Calu3 (cell line): ENCODE results near the gene RPTOR. TPM values are rescaled to one million over a fixed set of nuclear protein-coding genes. Genes with fewer than 3 reads are reported as not detected.

Experiments used
- BruUV-seq: library from RNA; stranded (reverse); fragments of 400-500 nt; replicated peaks from 2 replicates; lab custom pipeline; 2021; lab: Mats Ljungman, UMichigan
- CTCF ChIA-PET: fragments of 300-600 bp; sonication (Branson Sonifier 250); formaldehyde crosslinking; loops from one replicate; lab custom pipeline; 2022; ENCODE audit warnings: antibody characterized with exemption; lab: Charles Lee
- DNase-seq: peaks from one replicate; pipeline ENCODE4 v3.0.0; 2022
- H3K27ac Mint-ChIP-seq: one replicate; pipeline ENCODE4 v1.8.0; 2022; ENCODE audit warnings: mixed read lengths; ENCODE audit not compliant: unreplicated experiment
- H3K27me3 Mint-ChIP-seq: one replicate; pipeline ENCODE4 v1.8.0; 2022; ENCODE audit warnings: mixed read lengths; ENCODE audit not compliant: unreplicated experiment
- H3K36me3 Mint-ChIP-seq: one replicate; pipeline ENCODE4 v1.8.0; 2022; ENCODE audit warnings: mild to moderate bottlenecking, moderate library complexity, mixed read lengths; ENCODE audit not compliant: insufficient read depth, unreplicated experiment
- H3K4me1 Mint-ChIP-seq: one replicate; pipeline ENCODE4 v1.8.0; 2022; ENCODE audit warnings: mild to moderate bottlenecking, low read depth, mixed read lengths; ENCODE audit not compliant: unreplicated experiment
- H3K4me3 Mint-ChIP-seq: one replicate; pipeline ENCODE4 v1.8.0; 2022; ENCODE audit warnings: mild to moderate bottlenecking, low read depth, moderate library complexity, mixed read lengths; ENCODE audit not compliant: unreplicated experiment
- H3K9me3 Mint-ChIP-seq: one replicate; pipeline ENCODE4 v1.8.0; 2022; ENCODE audit warnings: low read depth, mixed read lengths; ENCODE audit not compliant: unreplicated experiment
- intact Hi-C: fragments of 100-400 bp; cut with micrococcal nuclease; formaldehyde crosslinking; loops from one replicate; pipeline ENCODE4 v1.10.0; 2022; ENCODE audit not compliant: unreplicated experiment
- total RNA-seq: library from RNA; stranded (reverse); gene quantifications from 2 replicates; pipeline ENCODE4 v1.2.3, GENCODE V29; 2022
- TF ChIP-seq, protein P1 (sequence below): fragments of 200-600 bp; IDR thresholded peaks from one replicate; pipeline ENCODE4 v1.8.0; 2022; ENCODE audit warnings: antibody characterized with exemption; ENCODE audit not compliant: unreplicated experiment

The RPTOR gene
- total RNA-seq, 1 experiment from 2014 or later, result 41.8 TPM

GRCh38 chr17:80894439-80894721, 349.7 kb downstream of the RPTOR start:
- no peak overlapping the region for H3K27ac Mint-ChIP-seq

GRCh38 chr17:80894726-80895125, 350.1 kb downstream of the RPTOR start:
- no peak for DNase-seq
- Mint-ChIP-seq H3K9me3 (no peaks in the 10 kb centered on the region), H3K36me3 (peaks cover 5% of the 10 kb centered on the region), H3K27me3 (no peaks in the 10 kb centered on the region), H3K4me1 (no peaks in the 10 kb centered on the region), H3K4me3 (no peak overlapping the region), H3K27ac (no peak overlapping the region)
- TF ChIP-seq, protein P1, sequence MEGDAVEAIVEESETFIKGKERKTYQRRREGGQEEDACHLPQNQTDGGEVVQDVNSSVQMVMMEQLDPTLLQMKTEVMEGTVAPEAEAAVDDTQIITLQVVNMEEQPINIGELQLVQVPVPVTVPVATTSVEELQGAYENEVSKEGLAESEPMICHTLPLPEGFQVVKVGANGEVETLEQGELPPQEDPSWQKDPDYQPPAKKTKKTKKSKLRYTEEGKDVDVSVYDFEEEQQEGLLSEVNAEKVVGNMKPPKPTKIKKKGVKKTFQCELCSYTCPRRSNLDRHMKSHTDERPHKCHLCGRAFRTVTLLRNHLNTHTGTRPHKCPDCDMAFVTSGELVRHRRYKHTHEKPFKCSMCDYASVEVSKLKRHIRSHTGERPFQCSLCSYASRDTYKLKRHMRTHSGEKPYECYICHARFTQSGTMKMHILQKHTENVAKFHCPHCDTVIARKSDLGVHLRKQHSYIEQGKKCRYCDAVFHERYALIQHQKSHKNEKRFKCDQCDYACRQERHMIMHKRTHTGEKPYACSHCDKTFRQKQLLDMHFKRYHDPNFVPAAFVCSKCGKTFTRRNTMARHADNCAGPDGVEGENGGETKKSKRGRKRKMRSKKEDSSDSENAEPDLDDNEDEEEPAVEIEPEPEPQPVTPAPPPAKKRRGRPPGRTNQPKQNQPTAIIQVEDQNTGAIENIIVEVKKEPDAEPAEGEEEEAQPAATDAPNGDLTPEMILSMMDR, result no peak
- intact Hi-C loops, result no loop called here
- no TSS peak for BruUV-seq
- CTCF ChIA-PET, result no interaction called here

More at GRCh38 chr17:80894439-80894721, 349.7 kb downstream of the RPTOR start:
- H3K9me3 Mint-ChIP-seq, result no peaks in the 10 kb centered on the region
- CTCF ChIA-PET, result no interaction called here
- H3K4me3 Mint-ChIP-seq, result no peak overlapping the region
- no peaks in the 10 kb centered on the region for H3K4me1 Mint-ChIP-seq
- no peak for DNase-seq
- intact Hi-C loops, result no loop called here
- H3K27me3 Mint-ChIP-seq, result no peaks in the 10 kb centered on the region
- no TSS peak for BruUV-seq
- TF ChIP-seq, protein P1, result no peak
- H3K36me3 Mint-ChIP-seq, result peaks cover 5% of the 10 kb centered on the region

DNA sequence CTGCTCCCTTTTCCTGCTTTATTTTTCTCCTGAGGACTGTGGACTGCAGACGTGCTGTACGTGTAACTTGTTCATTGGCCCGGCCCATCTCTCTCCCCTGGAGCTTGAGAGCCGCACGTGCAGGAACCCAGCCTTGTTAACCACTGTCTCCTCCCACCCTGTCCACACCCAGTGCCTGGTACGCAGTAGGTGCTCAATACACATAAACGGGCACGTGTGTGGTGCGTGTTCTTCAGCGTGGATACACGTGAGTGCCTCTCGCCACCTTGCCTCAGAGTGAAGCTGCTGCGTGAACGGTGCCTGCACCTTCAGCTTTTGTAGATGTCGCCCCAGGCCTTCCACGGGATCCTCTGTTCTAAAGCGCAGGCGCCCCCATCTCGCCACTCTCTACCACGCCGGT, 350.7 kb downstream of the RPTOR start:
- no peaks in the 10 kb centered on the region for H3K27me3 Mint-ChIP-seq
- TF ChIP-seq, protein P1, result no peak
- BruUV-seq, result no TSS peak

DNA sequence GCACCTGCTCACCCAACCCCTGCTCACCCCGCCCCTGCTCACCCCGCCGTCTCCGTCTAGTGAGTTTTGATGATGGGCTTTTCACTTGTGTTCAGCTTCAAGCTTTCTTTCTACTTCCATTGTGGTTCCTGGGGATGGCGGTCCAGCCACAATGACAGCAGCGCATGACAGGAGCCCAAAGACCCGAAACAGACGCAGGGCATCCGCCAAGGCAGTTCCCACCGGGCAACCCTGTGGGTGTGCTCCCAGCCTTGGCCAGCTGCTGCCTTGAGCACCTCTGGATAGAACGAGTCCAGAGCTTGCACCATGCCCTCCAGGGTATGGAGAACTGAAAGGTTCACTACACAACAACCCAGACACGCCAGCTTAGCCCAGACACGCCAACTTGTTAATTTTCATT, 354.1 kb downstream of the RPTOR start:
- Mint-ChIP-seq H3K27ac (no peak overlapping the region), H3K4me1 (peaks cover 9% of the 10 kb centered on the region), H3K27me3 (no peaks in the 10 kb centered on the region), H3K36me3 (peaks cover 17% of the 10 kb centered on the region), H3K9me3 (no peaks in the 10 kb centered on the region), H3K4me3 (no peak overlapping the region)
- TF ChIP-seq, protein P1, result no peak
- DNase-seq, result no peak
- intact Hi-C loops, result no loop called here
- no TSS peak for BruUV-seq
- CTCF ChIA-PET, result interaction anchor here (0.7 kb wide), 1 partner anchor 15 kb away, joined by 3 read pairs; no protein-coding TSS in a partner anchor

More for the DNA sequence above, 350.7 kb downstream of the RPTOR start:
- CTCF ChIA-PET, result no interaction called here
- Mint-ChIP-seq H3K4me3 (no peak overlapping the region), H3K27ac (no peak overlapping the region), H3K36me3 (peaks cover 11% of the 10 kb centered on the region), H3K4me1 (no peaks in the 10 kb centered on the region), H3K9me3 (no peaks in the 10 kb centered on the region)
- DNase-seq, result no peak
- intact Hi-C loops, result no loop called here
